Measurements from ENCODE around the gene TBXAS1. TPM values are rescaled to one million over a fixed set of nuclear protein-coding genes. Genes with fewer than 3 reads are reported as not detected.

The TBXAS1 gene
- total RNA-seq, 2 donors from 2014 or later = 3.6 to 10.6 TPM

- 69 to 85% methylated on average over 9 of the region's 9 CpGs for WGBS, 2 donors
- Histone ChIP-seq H3K4me3 (no peak overlapping the region), H3K4me1 (no peaks in the 10 kb centered on the region), H3K9me3 (no peaks in the 10 kb centered on the region), H3K27ac (peak overlapping the region in 1 of 4 donors; percentile 42), H3K36me3 (replicated peaks in 1 of 2; ENCODE audit: insufficient read depth in 1 of 2, low read depth in 2 of 2) (no peaks in the 10 kb centered on the region), H3K27me3 (no peaks in the 10 kb centered on the region)
- ATAC-seq = no peak
- peak in 1 of 4 donors; percentile 68 for DNase-seq
- intact Hi-C loops (cut with DNase I) = no loop called here
- TF ChIP-seq POLR2A (IDR thresholded peaks at IDR 0.05) (no peak), CTCF (IDR thresholded peaks at IDR 0.05) (no peak)
Observed at GRCh38 chr7:139855498-139856270, 26.6 kb downstream of the TBXAS1 start.

- Histone ChIP-seq H3K4me1 (no peaks in the 10 kb centered on the region), H3K4me3 (no peak overlapping the region), H3K36me3 (replicated peaks in 1 of 2; ENCODE audit: insufficient read depth in 1 of 2, low read depth in 2 of 2) (no peaks in the 10 kb centered on the region), H3K27ac (no peak overlapping the region), H3K27me3 (no peaks in the 10 kb centered on the region), H3K9me3 (no peaks in the 10 kb centered on the region)
- intact Hi-C loops (cut with DNase I) = no loop called here
- DNase-seq = no peak
- no peak for TF ChIP-seq CTCF (IDR thresholded peaks at IDR 0.05)
- no peak for TF ChIP-seq POLR2A (IDR thresholded peaks at IDR 0.05)
- no peak for ATAC-seq
- 96 to 98% methylated on average over 3 of the region's 3 CpGs for WGBS, 2 donors
Observed at GRCh38 chr7:139857791-139858190, 28.7 kb downstream of the TBXAS1 start.

- Histone ChIP-seq H3K27ac (peak overlapping the region in 1 of 4 donors; percentile 2), H3K4me1 (no peaks in the 10 kb centered on the region), H3K4me3 (no peak overlapping the region), H3K27me3 (no peaks in the 10 kb centered on the region), H3K36me3 (replicated peaks in 1 of 2; ENCODE audit: insufficient read depth in 1 of 2, low read depth in 2 of 2) (no peaks in the 10 kb centered on the region), H3K9me3 (no peaks in the 10 kb centered on the region)
- TF ChIP-seq CTCF (IDR thresholded peaks at IDR 0.05) = no peak
- WGBS, 2 donors = 50 to 67% methylated on average over 4 of the region's 4 CpGs
- intact Hi-C loops (cut with DNase I) = no loop called here
- no peak for ATAC-seq
- DNase-seq = peak in 2 of 4 donors; percentile 17 to 68
Observed at GRCh38 chr7:139860090-139860775, 31.2 kb downstream of the TBXAS1 start.

- no peaks in the 10 kb centered on the region for H3K9me3 ChIP-seq
- no peak for DNase-seq
- WGBS, 2 donors = 43 to 44% methylated on average over 2 of the region's 2 CpGs
- no peak overlapping the region for H3K27ac ChIP-seq
- H3K4me1 ChIP-seq = no peaks in the 10 kb centered on the region
- no peaks in the 10 kb centered on the region for H3K36me3 ChIP-seq (replicated peaks in 1 of 2; ENCODE audit: insufficient read depth in 1 of 2, low read depth in 2 of 2)
- no peak overlapping the region for H3K4me3 ChIP-seq
- intact Hi-C loops (cut with DNase I) = no loop called here
- no peaks in the 10 kb centered on the region for H3K27me3 ChIP-seq
- no peak for ATAC-seq
- TF ChIP-seq CTCF (IDR thresholded peaks at IDR 0.05) = no peak
- TF ChIP-seq POLR2A (IDR thresholded peaks at IDR 0.05) = no peak
Observed at GRCh38 chr7:139861803-139862202, 32.7 kb downstream of the TBXAS1 start.
